ENCODE results near the gene ADAT3.

GRCh38 chr19:1953441-1954094 lies 48.4 kb downstream of the ADAT3 start:
- TF ChIP-seq, protein P1, sequence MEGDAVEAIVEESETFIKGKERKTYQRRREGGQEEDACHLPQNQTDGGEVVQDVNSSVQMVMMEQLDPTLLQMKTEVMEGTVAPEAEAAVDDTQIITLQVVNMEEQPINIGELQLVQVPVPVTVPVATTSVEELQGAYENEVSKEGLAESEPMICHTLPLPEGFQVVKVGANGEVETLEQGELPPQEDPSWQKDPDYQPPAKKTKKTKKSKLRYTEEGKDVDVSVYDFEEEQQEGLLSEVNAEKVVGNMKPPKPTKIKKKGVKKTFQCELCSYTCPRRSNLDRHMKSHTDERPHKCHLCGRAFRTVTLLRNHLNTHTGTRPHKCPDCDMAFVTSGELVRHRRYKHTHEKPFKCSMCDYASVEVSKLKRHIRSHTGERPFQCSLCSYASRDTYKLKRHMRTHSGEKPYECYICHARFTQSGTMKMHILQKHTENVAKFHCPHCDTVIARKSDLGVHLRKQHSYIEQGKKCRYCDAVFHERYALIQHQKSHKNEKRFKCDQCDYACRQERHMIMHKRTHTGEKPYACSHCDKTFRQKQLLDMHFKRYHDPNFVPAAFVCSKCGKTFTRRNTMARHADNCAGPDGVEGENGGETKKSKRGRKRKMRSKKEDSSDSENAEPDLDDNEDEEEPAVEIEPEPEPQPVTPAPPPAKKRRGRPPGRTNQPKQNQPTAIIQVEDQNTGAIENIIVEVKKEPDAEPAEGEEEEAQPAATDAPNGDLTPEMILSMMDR (IDR thresholded peaks at IDR 0.05; ENCODE audit: low read depth, low read length, poor library complexity, severe bottlenecking): no peak
- no peak for TF ChIP-seq EZH2phosphoT487 (IDR thresholded peaks at IDR 0.05; ENCODE audit: borderline replicate concordance, low read length)
